Heart left ventricle (tissue), 16 donors: ENCODE data around the gene FBXL4. TPM values are rescaled to one million over a fixed set of nuclear protein-coding genes. Genes with fewer than 3 reads are reported as not detected.

Experiments used
- ATAC-seq, 4 donors: fragments of 200-7000 bp; cut with Tn5 transposase; one replicate each; pipeline ENCODE4 v1.9.1; 2020 to 2022; ENCODE audit warnings: moderate library complexity in 4 of 4, mild to moderate bottlenecking in 3 of 4, moderate number of reproducible peaks in 1 of 4
- DNase-seq, 5 donors: peaks; one replicate each; pipeline ENCODE4 v3.0.0-alpha.2; 2020
- H3K27ac ChIP-seq, 12 donors: fragments of 200-600 bp; sonication (generic) in 4 of 12; one replicate each; pipeline versions ENCODE4 v1.5.0 to v1.8.0; 2016 to 2022; ENCODE audit warnings: mild to moderate bottlenecking in 2 of 12
- H3K27me3 ChIP-seq, 9 donors: fragments of 200-600 bp; sonication (generic) in 2 of 9; one replicate each; pipeline versions ENCODE4 v1.5.1 to v1.8.0; 2016 to 2022; ENCODE audit warnings: mild to moderate bottlenecking in 3 of 9
- H3K36me3 ChIP-seq, 9 donors: fragments of 200-600 bp; sonication (generic) in 2 of 9; one replicate each; pipeline versions ENCODE4 v1.5.0 to v1.8.0; 2018 to 2022; ENCODE audit warnings: mild to moderate bottlenecking in 2 of 9
- H3K4me1 ChIP-seq, 12 donors: fragments of 200-600 bp; sonication (generic) in 4 of 12; one replicate each; pipeline versions ENCODE4 v1.5.0 to v1.8.0; 2016 to 2022; ENCODE audit warnings: mild to moderate bottlenecking in 3 of 12
- H3K4me3 ChIP-seq, 12 donors: fragments of 200-600 bp; sonication (generic) in 4 of 12; one replicate each; pipeline versions ENCODE4 v1.5.0 to v1.8.0; 2017 to 2022; ENCODE audit warnings: mild to moderate bottlenecking in 9 of 12, moderate library complexity in 4 of 12
- H3K9me3 ChIP-seq, 12 donors: fragments of 200-600 bp; sonication (generic) in 4 of 12; one replicate each; pipeline versions ENCODE4 v1.5.0 to v1.8.0; 2016 to 2022; ENCODE audit warnings: mild to moderate bottlenecking in 1 of 12
- CTCF ChIP-seq, 12 donors: fragments of 200-600 bp; sonication (generic) in 4 of 12; IDR thresholded peaks; one replicate each; pipeline versions ENCODE4 v1.5.0 to v1.8.0; 2018 to 2022; ENCODE audit warnings: antibody characterized with exemption in 12 of 12, mild to moderate bottlenecking in 5 of 12
- POLR2A ChIP-seq, 2 donors: fragments of 450-650 bp; IDR thresholded peaks; one replicate each; pipeline ENCODE4 v1.6.1; 2017; ENCODE audit warnings: antibody characterized with exemption in 2 of 2, mild to moderate bottlenecking in 2 of 2, moderate library complexity in 2 of 2
- WGBS, 4 donors: extraction: QIAGEN DNeasy Blood & Tissue Kit in 2 of 4; methylation state at CpG; one replicate each; pipeline versions ENCODE4 v1.1.5 to v1.1.7; 2013 to 2018; 5-methylcytosine and 5-hydroxymethylcytosine counted together
- intact Hi-C, 10 donors: fragments of 100-400 bp; cut with DNase I; formaldehyde crosslinking; loops; one replicate each; pipeline versions ENCODE4 v1.11.1 to v1.14.2; 2022
- polyA plus RNA-seq, 2 donors: library from polyadenylated mRNA; stranded (reverse); fragments of 200-250 nt; gene quantifications; one replicate each; pipeline ENCODE4 v1.2.3, GENCODE V29; 2013
- total RNA-seq, 9 donors: library from RNA; depleted of rRNA in 2 of 9; stranded (reverse); fragments of >200 nt in 2 of 9; fragmentation: NEBNext Ultra II Directional in 3 of 9; extraction: Animal tissue kit (Norgen Biotek cat#: 25700) in 3 of 9; gene quantifications; one replicate each; pipeline versions ENCODE4 v1.1.0 to v1.2.4, GENCODE V29; 2016 to 2023
- donor health status: ischemic (EF 13 %, LVEDD 7.1; RV severe dilation, severe dysfunction).
- donor health status: healthy with polysubstance abuse.
- donor health status: DM: no; HTN: yes; CAD: no.
- donor health status: DM: no; HTN: no; CAD: no.
- donor health status: ischemic (EF 25% LVEDD 6.9; RV normal size, moderate dysfunction).
- donor health status: ischemic (EF 25% LVEDD 5.7; RV mildly dilated, moderate dysfunction).
- donor health status: healthy.
- donor health status: DM: yes; HTN: yes; CAD: no.
- donor health status: ischemic (EF 35%, LVEDD 5.7; RV mildly dilated, moderate dysfunction).
- donor health status: nonischemic (EF 11% LVEDD 7.7; RV severe dilation, severe dysfunction).
- donor health status: DM: yes; HTN: yes; CAD: no.
- donor health status: PGD.
- donor health status: ischemic (EF 29% LVEDD 5.4; RV normal size, mild dysfunction).
- donor health status: nonischemic (EF 23%, LVEDD 6.1; RV moderate dilation, normal function).

Gene FBXL4
- total and polyA plus RNA-seq, 11 donors, result 2.9 to 22.0 (median 15.9) TPM

- H3K4me3 ChIP-seq, result no peak overlapping the region
- H3K27ac ChIP-seq, result no peak overlapping the region
- TF ChIP-seq POLR2A (IDR thresholded peaks at IDR 0.05) (no peak), CTCF (IDR thresholded peaks at IDR 0.05) (no peak)
- ATAC-seq, result no peak
- no peaks in the 10 kb centered on the region for H3K9me3 ChIP-seq
- DNase-seq, result no peak
- intact Hi-C loops, result no loop called here
- peaks cover 0 to 6% (median 0%) of the 10 kb centered on the region in 12 donors for H3K4me1 ChIP-seq
- no peaks in the 10 kb centered on the region for H3K27me3 ChIP-seq
- H3K36me3 ChIP-seq, result peaks cover 0 to 51% (median 18%) of the 10 kb centered on the region in 9 donors
- 93 to 99% (median 94%) methylated on average over 3 of the region's 3 CpGs for WGBS, 4 donors
Measured at GRCh38 chr6:98885330-98885729, 62.4 kb downstream of the FBXL4 start.

GRCh38 chr6:98880486-98880885 is 67.3 kb downstream of the FBXL4 start:
- no peak for DNase-seq
- peaks cover 0 to 38% (median 16%) of the 10 kb centered on the region in 9 donors for H3K36me3 ChIP-seq
- intact Hi-C loops, result no loop called here

DNA sequence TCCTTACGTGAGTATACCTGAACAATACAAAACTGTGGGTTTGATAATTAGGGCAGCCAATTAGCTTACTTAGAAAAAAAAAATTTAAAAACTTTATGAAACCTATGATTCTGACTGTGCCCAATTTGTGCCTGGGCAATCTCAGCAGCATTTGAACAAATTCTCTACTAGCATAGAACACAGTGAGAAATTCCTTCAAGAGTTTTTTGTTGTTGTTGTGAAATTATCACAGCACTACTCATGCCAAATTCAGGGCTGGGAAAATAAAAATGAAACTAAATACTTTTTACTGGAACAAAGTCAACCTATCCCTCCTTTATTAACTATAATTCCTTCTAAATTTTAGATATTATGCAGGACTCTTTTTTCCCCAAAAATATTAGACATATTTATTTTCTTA is 70.5 kb downstream of the FBXL4 start:
- Histone ChIP-seq H3K4me1 (peaks cover 0 to 6% (median 0%) of the 10 kb centered on the region in 12 donors), H3K4me3 (no peak overlapping the region), H3K27ac (no peak overlapping the region), H3K9me3 (peaks cover 0 to 5% (median 0%) of the 10 kb centered on the region in 12 donors), H3K36me3 (peaks cover 0 to 57% (median 16%) of the 10 kb centered on the region in 9 donors), H3K27me3 (no peaks in the 10 kb centered on the region)
- 0 to 94% (median 89%) methylated on average over 1 of the region's 1 CpG for WGBS, 4 donors
- DNase-seq, result no peak
- ATAC-seq, result no peak
- TF ChIP-seq POLR2A (IDR thresholded peaks at IDR 0.05) (no peak), CTCF (IDR thresholded peaks at IDR 0.05) (no peak)
- intact Hi-C loops, result no loop called here

More at GRCh38 chr6:98880486-98880885, 67.3 kb downstream of the FBXL4 start:
- Histone ChIP-seq H3K4me3 (no peak overlapping the region), H3K27ac (no peak overlapping the region), H3K4me1 (peaks cover 0 to 6% (median 0%) of the 10 kb centered on the region in 12 donors), H3K27me3 (no peaks in the 10 kb centered on the region), H3K9me3 (no peaks in the 10 kb centered on the region)
- ATAC-seq, result no peak
- no peak for TF ChIP-seq CTCF (IDR thresholded peaks at IDR 0.05)
- no peak for TF ChIP-seq POLR2A (IDR thresholded peaks at IDR 0.05)

DNA sequence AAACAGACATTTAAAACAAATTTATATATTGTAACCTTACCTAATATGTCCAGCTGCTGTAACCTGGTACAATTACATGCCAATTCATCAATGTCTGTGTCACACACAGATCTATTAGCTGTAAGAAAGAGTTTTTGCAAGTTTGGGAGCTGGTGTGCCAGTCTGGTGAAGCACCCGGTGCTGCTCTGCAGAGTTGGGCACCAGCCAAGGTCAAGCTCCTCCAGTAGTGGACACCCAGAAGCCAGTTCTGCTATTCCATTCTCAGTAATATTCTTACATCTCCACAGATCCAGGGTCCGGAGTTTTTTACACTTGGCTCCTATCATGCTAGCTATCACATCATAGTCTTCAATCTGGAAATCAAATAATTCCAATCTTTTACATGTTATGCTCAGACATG is 72.4 kb downstream of the FBXL4 start:
- peaks cover 0 to 58% (median 16%) of the 10 kb centered on the region in 9 donors for H3K36me3 ChIP-seq
- H3K4me3 ChIP-seq, result no peak overlapping the region
- intact Hi-C loops, result no loop called here
- no peaks in the 10 kb centered on the region for H3K4me1 ChIP-seq
- peaks cover 0 to 6% (median 0%) of the 10 kb centered on the region in 12 donors for H3K9me3 ChIP-seq
- H3K27ac ChIP-seq, result no peak overlapping the region
- ATAC-seq, result no peak
- 67 to 81% (median 70%) methylated on average over 2 of the region's 2 CpGs for WGBS, 4 donors
- H3K27me3 ChIP-seq, result no peaks in the 10 kb centered on the region
- DNase-seq, result peak in 2 of 5 donors; percentile 7 to 32
- TF ChIP-seq CTCF (IDR thresholded peaks at IDR 0.05) (no peak), POLR2A (IDR thresholded peaks at IDR 0.05) (no peak)
